CD4-positive, alpha-beta T cell treated with Interleukin-1 beta for 1 hour (primary cell): ENCODE measurements around the gene FAM177A1.
"Not testable (repeated sequence)": the region's sequence is repeated elsewhere in the genome, so short reads cannot be mapped to it uniquely, and the experiment has no call there.

Experiments
- DNase-seq, 2 donors: peaks; one replicate each; pipeline ENCODE4 v3.0.0-alpha.2; 2020 to 2022

The FAM177A1 gene

GRCh38 chr14:35065731-35066130 lies 19.7 kb downstream of the FAM177A1 start:
- not testable (repeated sequence) for DNase-seq

- no peak for DNase-seq
Observed at GRCh38 chr14:35068238-35069012, 22.4 kb downstream of the FAM177A1 start.

DNA sequence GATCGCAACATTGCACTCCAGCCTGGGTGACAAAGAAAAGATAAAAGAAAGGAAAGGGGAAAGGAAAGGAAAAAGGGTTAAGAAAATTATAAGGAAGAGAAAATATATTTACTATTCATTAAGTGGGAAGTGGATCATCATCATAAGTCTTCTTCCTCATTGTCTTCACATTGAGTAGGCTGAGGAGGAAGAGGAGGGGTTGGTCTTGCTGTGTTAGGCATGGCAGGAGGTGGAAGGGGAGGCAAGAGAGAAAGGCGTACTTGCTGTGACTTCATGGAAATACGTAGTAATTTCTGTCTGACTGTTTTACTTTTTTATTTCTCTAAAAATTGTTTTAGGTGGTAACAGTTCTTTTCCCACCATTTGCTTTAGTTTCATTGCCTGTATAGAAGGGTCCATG lies 26.2 kb downstream of the FAM177A1 start:
- DNase-seq: no peak

GRCh38 chr14:35073486-35073885 lies 27.4 kb downstream of the FAM177A1 start:
- DNase-seq: no peak

DNA sequence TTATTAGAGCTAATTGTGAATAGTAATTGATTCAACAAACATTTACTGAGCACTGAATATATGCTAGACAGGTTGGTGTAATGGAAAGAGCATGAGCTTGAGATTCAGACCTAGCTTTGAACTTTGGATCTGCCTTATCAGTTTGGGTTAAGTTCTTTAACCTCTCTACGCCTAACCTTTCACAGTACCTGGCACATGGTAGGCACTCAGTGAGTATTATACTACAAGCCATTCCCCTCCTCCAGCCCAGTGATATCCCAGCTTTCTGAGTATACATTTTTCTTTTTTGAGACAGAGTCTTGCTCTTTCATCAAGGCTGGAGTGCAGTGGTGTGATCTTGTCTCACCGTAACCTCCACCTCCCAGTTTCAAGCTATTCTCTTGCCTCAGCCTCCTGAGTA lies 32.0 kb downstream of the FAM177A1 start:
- no peak for DNase-seq

GRCh38 chr14:35079742-35080141 lies 33.7 kb downstream of the FAM177A1 start:
- no peak for DNase-seq

DNA sequence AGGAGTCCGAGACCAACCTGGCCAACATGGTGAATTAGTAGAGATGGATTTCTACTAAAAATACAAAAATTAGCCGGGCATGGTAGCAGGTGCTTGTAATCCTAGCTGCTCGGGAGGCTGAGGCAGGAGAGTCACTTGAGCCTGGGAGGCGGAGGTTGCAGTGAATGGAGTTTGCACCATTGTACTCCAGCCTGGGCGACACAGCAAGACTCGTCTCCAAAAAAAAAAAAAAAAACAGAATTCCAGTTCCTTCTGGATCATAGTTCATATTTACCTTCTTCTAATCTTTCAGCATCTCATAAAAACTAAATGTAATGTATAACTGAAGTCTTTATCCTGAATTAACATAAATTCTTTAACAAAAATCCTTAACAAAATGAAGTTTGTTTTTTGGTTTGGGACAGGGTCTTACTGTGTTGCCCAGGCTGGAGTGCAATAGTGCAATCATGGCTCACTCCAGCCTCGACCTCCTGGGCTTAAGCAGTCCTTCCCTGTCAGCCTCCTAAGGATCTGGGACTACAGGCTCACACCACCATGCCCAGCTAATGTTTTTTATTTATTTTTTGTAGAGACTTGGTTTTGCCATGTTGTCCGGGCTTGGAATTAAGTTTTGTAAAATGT lies 37.6 kb downstream of the FAM177A1 start:
- DNase-seq: no peak

- no peak for DNase-seq
Observed at GRCh38 chr14:35085441-35085840, 39.4 kb downstream of the FAM177A1 start.

DNA sequence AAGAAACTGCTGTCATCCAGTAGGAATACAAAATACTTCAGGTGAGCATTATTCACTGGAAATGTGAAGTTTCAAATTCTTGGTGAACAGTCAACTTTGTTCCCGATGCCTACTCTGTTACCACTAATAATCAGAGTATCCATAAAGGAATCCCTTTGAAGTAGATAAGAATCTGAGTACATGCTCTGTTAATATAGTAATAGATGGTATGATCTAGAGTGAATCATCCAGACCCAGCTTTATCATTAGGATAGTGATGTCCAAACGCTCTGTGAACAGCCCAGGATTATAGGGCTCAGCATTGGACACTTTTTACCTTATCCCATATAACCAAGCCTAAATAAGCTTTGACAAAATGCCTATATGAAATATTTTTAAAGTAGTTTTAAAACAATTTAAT lies 42.4 kb downstream of the FAM177A1 start:
- no peak for DNase-seq

GRCh38 chr14:35094645-35095044 lies 48.6 kb downstream of the FAM177A1 start:
- not testable (repeated sequence) for DNase-seq

GRCh38 chr14:35107866-35108265 lies 61.8 kb downstream of the FAM177A1 start:
- no peak for DNase-seq

- no peak for DNase-seq
Observed at GRCh38 chr14:35112641-35113040, 66.6 kb downstream of the FAM177A1 start.

DNA sequence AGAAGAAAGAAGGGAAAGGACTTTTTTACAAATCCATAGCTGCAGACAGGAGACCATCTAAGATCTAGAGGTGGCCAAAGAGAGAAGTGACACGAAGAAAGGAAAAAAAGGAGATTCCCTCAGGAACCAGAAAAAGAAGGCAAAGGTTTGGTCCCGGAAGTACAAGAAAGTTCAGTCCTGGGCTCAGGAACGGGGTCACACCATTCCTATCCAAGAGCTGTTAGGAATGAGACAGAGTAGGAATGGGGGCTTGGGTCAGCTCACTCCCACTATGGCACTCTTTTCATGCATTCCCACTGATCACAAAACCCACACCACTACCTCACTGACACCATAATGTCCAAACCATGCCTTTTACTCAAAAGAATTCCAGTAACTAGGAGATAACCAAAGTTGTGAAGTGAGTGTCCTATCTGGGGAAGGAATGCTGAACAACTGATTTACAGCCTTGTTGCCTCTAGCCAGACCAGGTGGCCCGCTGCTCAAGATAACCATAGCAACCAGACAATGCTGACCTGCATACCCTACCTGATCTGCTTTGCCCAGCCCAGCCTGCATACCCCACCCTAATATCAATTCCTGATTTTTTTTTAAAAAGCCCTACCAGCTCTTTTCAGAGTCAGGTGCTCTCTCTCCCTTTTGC lies 67.4 kb downstream of the FAM177A1 start:
- no peak for DNase-seq

DNA sequence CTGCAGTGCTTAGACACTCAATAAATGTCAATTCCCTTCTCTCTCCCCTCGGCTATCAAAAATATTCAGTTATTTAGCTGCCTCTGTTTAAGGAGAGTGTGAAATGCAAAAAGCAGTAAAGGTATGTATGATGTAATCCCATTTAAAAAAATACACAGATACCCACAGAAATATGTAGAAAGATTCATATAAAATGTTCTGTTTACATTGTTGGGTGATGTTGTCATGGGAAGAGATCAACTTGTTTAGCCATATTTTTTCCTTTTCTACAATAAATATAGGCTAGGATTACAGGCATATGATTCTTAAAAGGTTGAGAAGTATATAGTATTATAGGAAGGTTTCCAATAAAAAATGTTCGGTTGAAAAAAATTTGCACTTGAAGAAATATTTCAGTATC lies 68.0 kb downstream of the FAM177A1 start:
- DNase-seq: no peak

- no peak for DNase-seq
Observed at GRCh38 chr14:35116242-35116641, 70.2 kb downstream of the FAM177A1 start.

- no peak for DNase-seq
Observed at GRCh38 chr14:35117112-35117511, 71.0 kb downstream of the FAM177A1 start.

GRCh38 chr14:35121026-35121886 lies 75.2 kb downstream of the FAM177A1 start:
- no peak for DNase-seq

DNA sequence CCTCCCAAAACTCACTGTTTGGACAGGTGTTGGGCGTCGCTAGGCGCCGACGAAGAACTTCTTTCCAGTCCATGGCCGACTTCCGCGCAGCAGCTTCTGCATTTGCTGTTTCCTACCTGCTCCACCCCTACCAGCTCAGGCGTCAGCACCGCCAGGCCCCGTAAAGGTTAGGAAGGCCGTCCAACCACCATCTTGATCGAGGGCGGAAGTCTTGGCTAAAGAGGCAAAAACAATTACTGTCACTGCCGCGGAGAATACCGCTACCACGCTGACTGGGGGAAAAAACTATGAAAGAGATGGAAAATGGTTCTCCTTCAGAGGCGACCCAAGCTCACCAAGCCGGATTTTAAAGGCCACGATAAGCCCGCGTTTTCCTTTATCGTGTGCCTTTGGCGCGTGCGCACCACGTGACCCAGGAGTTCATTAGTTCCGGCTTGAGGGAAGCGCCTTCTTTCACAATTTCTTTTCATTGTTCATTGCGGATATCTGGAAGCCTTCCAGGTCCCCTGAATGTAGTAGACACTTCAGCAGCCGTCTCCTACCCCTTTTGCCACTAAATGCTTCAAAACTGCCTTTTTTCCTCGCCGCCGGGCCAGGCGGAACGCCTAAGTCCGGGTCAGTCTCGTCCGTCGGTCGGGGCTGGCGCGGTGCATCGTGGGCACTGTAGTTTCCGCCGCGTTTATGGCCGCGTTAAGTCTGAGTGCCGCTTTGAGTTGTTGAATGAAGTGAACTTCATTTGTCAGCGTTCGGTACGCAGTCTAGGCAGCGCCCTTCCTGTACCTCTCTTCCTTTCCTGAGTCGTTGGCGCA lies 76.0 kb downstream of the FAM177A1 start, which contains the start of the genes PPP2R3C and PRORP:
PPP2R3C (minus strand) TSS at position 104 of the 809 bp plus-strand sequence; CDS start at position 73, 31 bp downstream.
PRORP (plus strand) TSS at position 666 of the 809 bp plus-strand sequence. CDS start 694 bp downstream, outside the sequence.
- DNase-seq: peak; percentile 92 to 96

- peak in 1 of 2 donors; percentile 39 for DNase-seq
Observed at GRCh38 chr14:35122696-35123387, 76.8 kb downstream of the FAM177A1 start.

DNA sequence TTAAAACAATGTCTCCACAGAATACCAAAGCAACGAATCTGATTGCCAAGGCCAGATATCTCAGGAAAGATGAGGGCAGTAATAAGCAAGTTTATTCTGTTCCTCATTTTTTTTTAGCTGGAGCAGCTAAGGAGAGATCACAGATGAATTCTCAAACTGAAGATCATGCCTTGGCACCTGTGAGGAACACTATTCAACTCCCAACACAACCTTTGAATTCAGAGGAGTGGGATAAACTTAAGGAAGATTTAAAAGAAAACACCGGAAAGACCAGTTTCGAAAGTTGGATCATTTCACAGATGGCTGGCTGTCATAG lies 77.3 kb downstream of the FAM177A1 start:
- no peak for DNase-seq

DNA sequence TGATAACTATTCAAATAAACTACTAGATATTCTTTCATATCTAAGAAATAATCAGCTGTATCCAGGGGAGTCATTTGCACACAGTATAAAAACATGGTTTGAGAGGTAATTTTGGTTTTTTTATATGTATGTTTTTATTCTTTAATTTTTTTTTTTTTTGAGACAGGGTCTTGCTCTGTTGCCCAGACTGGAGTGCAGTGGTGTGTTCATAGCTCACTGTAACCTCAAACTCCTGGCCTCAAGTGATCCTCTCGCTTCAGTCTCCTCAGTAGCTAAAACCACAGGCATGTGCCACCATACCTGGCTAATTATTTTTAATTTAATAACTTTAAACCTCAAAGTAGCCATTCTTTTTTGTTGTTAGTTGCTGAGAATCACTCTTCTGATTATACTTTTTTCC lies 78.1 kb downstream of the FAM177A1 start:
- DNase-seq: no peak
